Measurements from ENCODE around the gene DPYSL3.

DPYSL3 gene

DNA sequence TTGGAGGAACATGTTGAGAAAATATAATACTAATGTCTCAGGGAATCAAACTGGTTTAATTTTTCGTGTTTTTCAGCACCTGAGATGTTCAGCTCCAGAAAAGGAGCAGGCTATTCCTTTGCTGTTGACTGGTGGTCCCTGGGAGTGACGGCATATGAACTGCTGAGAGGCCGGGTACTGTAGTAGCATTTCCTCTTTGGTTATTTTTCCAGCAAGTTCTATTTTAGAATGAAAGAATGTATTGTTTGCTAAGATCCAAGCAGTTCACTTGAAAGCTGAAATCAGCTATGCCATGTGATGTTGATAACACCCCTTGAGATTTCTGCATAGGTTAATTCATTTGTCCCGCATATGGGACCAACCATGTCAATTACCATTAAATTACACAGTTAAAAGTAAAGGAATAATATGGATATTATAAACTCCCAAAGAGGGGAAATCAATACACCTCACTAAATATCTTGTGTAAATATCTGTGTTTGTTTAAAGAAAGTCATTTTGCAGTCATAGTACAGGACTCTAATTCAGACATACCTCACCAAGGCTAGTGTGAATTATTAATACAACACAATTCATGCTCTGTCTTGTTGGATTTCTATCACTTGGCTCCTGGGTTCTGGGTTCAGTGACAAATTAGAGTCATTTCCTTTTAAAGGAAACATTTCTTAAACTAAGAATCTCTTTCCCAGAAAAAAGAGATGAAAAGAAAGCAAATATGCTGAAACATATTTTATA, 148.3 kb downstream of the DPYSL3 start:
- H2AFZ ChIP-seq (ENCODE audit: low read depth, low read length) = no peak overlapping the region
- no peak overlapping the region for H3K4me3 ChIP-seq (ENCODE audit: insufficient read depth in 1 of 2, low read depth in 1 of 2, low read length in 2 of 2)
- no peak overlapping the region for H2BK5ac ChIP-seq (ENCODE audit: low read depth, low read length, poor library complexity, severe bottlenecking)
- no peaks in the 10 kb centered on the region for H3K79me1 ChIP-seq (replicated peaks; ENCODE audit: low read length, poor library complexity, severe bottlenecking)
- peaks cover 4% of the 10 kb centered on the region for H3K4me1 ChIP-seq (ENCODE audit: control insufficient read depth, insufficient read depth, low read depth, low read length)
- H4K8ac ChIP-seq (ENCODE audit: low read length) = no peak overlapping the region
- H2BK12ac ChIP-seq (ENCODE audit: low read length in 2 of 2) = no peak overlapping the region
- H3K27ac ChIP-seq (ENCODE audit: low read length, poor library complexity, severe bottlenecking) = no peak overlapping the region
- no peaks in the 10 kb centered on the region for H3K27me3 ChIP-seq (ENCODE audit: control insufficient read depth in 1 of 2, insufficient read depth in 1 of 2, low read length in 2 of 2)
- no peaks in the 10 kb centered on the region for H3K36me3 ChIP-seq (ENCODE audit: control insufficient read depth in 1 of 2, insufficient read depth in 2 of 2, low read depth in 1 of 2, low read length in 2 of 2)
- no peak overlapping the region for H2BK15ac ChIP-seq (ENCODE audit: low read depth, poor library complexity, severe bottlenecking)
- H3K4me2 ChIP-seq (ENCODE audit: low read length, poor library complexity, severe bottlenecking) = no peak overlapping the region
- no peak overlapping the region for H2AK5ac ChIP-seq (ENCODE audit: low read length, severe bottlenecking)
- H3K18ac ChIP-seq (ENCODE audit: low read depth in 1 of 2, low read length in 2 of 2) = no peak overlapping the region
- H3K23ac ChIP-seq (ENCODE audit: low read length in 2 of 2) = no peak overlapping the region
- H3K9ac ChIP-seq (ENCODE audit: low read length) = no peak overlapping the region
- H3K14ac ChIP-seq (ENCODE audit: low read length in 2 of 2) = no peak overlapping the region
- H2BK120ac ChIP-seq (ENCODE audit: low read depth, low read length) = no peak overlapping the region
- no peak overlapping the region for H3K4ac ChIP-seq (ENCODE audit: low read depth in 1 of 2, low read length in 2 of 2)
- no peak overlapping the region for H4K91ac ChIP-seq (ENCODE audit: low read length)
- DNase-seq = no peak
- no peaks in the 10 kb centered on the region for H3K9me3 ChIP-seq (ENCODE audit: control insufficient read depth, low read length)
- 76% methylated on average over 3 of the region's 4 CpGs for whole genome bisulfite sequencing

DNA sequence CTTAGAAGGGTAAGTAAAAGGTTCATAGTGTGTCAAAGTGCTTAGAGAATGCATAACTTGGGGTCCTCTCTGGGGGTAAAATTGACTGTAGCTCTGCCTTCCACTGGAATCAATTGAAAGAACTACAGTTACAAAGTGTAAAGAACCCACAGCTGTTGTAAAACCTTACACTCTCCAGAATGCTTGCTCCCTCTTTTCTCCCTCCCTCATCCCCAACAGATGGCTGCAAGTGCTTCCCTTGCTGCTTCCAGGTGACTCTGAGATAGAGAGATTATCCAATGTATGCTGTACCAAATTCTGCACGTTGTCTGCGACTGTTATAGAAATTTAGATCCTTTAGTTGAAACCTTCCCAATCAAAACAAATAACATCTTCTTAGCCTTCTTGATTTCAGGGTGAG, 149.1 kb downstream of the DPYSL3 start:
- WGBS = 100% methylated on average over 2 of the region's 2 CpGs
- H4K91ac ChIP-seq (ENCODE audit: low read length) = no peak overlapping the region

GRCh38 chr5:147359581-147359980, 150.3 kb downstream of the DPYSL3 start:
- H2BK15ac ChIP-seq (ENCODE audit: low read depth, poor library complexity, severe bottlenecking) = no peak overlapping the region
- H3K23ac ChIP-seq (ENCODE audit: low read length in 2 of 2) = no peak overlapping the region
- peaks cover 4% of the 10 kb centered on the region for H3K4me1 ChIP-seq (ENCODE audit: control insufficient read depth, insufficient read depth, low read depth, low read length)
- no peak for DNase-seq
- no peak overlapping the region for H2AFZ ChIP-seq (ENCODE audit: low read depth, low read length)
- no peak overlapping the region for H4K91ac ChIP-seq (ENCODE audit: low read length)
- H3K14ac ChIP-seq (ENCODE audit: low read length in 2 of 2) = no peak overlapping the region
- H3K9me3 ChIP-seq (ENCODE audit: control insufficient read depth, low read length) = no peaks in the 10 kb centered on the region
- H3K9ac ChIP-seq (ENCODE audit: low read length) = no peak overlapping the region
- peak overlapping the region; percentile 75 for H2AK5ac ChIP-seq (ENCODE audit: low read length, severe bottlenecking)
- no peak overlapping the region for H3K4me2 ChIP-seq (ENCODE audit: low read length, poor library complexity, severe bottlenecking)
- H3K27me3 ChIP-seq (ENCODE audit: control insufficient read depth in 1 of 2, insufficient read depth in 1 of 2, low read length in 2 of 2) = no peaks in the 10 kb centered on the region
- no peak overlapping the region for H2BK120ac ChIP-seq (ENCODE audit: low read depth, low read length)
- no peak overlapping the region for H4K8ac ChIP-seq (ENCODE audit: low read length)
- peak overlapping the region; percentile 66 for H3K27ac ChIP-seq (ENCODE audit: low read length, poor library complexity, severe bottlenecking)
- H3K79me1 ChIP-seq (replicated peaks; ENCODE audit: low read length, poor library complexity, severe bottlenecking) = no peaks in the 10 kb centered on the region
- whole genome bisulfite sequencing = 74% methylated on average over 2 of the region's 2 CpGs
- H3K36me3 ChIP-seq (ENCODE audit: control insufficient read depth in 1 of 2, insufficient read depth in 2 of 2, low read depth in 1 of 2, low read length in 2 of 2) = no peaks in the 10 kb centered on the region
- H3K4me3 ChIP-seq (ENCODE audit: insufficient read depth in 1 of 2, low read depth in 1 of 2, low read length in 2 of 2) = no peak overlapping the region
- no peak overlapping the region for H2BK5ac ChIP-seq (ENCODE audit: low read depth, low read length, poor library complexity, severe bottlenecking)
- H3K4ac ChIP-seq (ENCODE audit: low read depth in 1 of 2, low read length in 2 of 2) = no peak overlapping the region
- no peak overlapping the region for H2BK12ac ChIP-seq (ENCODE audit: low read length in 2 of 2)
- no peak overlapping the region for H3K18ac ChIP-seq (ENCODE audit: low read depth in 1 of 2, low read length in 2 of 2)

More for the DNA sequence above, 149.1 kb downstream of the DPYSL3 start:
- no peak overlapping the region for H2BK12ac ChIP-seq (ENCODE audit: low read length in 2 of 2)
- no peak overlapping the region for H3K4me2 ChIP-seq (ENCODE audit: low read length, poor library complexity, severe bottlenecking)
- H3K4ac ChIP-seq (ENCODE audit: low read depth in 1 of 2, low read length in 2 of 2) = no peak overlapping the region
- H2BK5ac ChIP-seq (ENCODE audit: low read depth, low read length, poor library complexity, severe bottlenecking) = no peak overlapping the region
- no peak overlapping the region for H3K23ac ChIP-seq (ENCODE audit: low read length in 2 of 2)
- DNase-seq = no peak
- no peaks in the 10 kb centered on the region for H3K36me3 ChIP-seq (ENCODE audit: control insufficient read depth in 1 of 2, insufficient read depth in 2 of 2, low read depth in 1 of 2, low read length in 2 of 2)
- no peak overlapping the region for H3K18ac ChIP-seq (ENCODE audit: low read depth in 1 of 2, low read length in 2 of 2)
- H3K27ac ChIP-seq (ENCODE audit: low read length, poor library complexity, severe bottlenecking) = no peak overlapping the region
- H3K4me1 ChIP-seq (ENCODE audit: control insufficient read depth, insufficient read depth, low read depth, low read length) = peaks cover 4% of the 10 kb centered on the region
- H2AK5ac ChIP-seq (ENCODE audit: low read length, severe bottlenecking) = peak overlapping the region; percentile 13
- no peaks in the 10 kb centered on the region for H3K79me1 ChIP-seq (replicated peaks; ENCODE audit: low read length, poor library complexity, severe bottlenecking)
- no peak overlapping the region for H3K14ac ChIP-seq (ENCODE audit: low read length in 2 of 2)
- no peaks in the 10 kb centered on the region for H3K27me3 ChIP-seq (ENCODE audit: control insufficient read depth in 1 of 2, insufficient read depth in 1 of 2, low read length in 2 of 2)
- no peak overlapping the region for H2BK120ac ChIP-seq (ENCODE audit: low read depth, low read length)
- H3K9me3 ChIP-seq (ENCODE audit: control insufficient read depth, low read length) = no peaks in the 10 kb centered on the region
- no peak overlapping the region for H4K8ac ChIP-seq (ENCODE audit: low read length)
- H3K4me3 ChIP-seq (ENCODE audit: insufficient read depth in 1 of 2, low read depth in 1 of 2, low read length in 2 of 2) = no peak overlapping the region
- H3K9ac ChIP-seq (ENCODE audit: low read length) = no peak overlapping the region
- H2AFZ ChIP-seq (ENCODE audit: low read depth, low read length) = no peak overlapping the region
- no peak overlapping the region for H2BK15ac ChIP-seq (ENCODE audit: low read depth, poor library complexity, severe bottlenecking)

DNA sequence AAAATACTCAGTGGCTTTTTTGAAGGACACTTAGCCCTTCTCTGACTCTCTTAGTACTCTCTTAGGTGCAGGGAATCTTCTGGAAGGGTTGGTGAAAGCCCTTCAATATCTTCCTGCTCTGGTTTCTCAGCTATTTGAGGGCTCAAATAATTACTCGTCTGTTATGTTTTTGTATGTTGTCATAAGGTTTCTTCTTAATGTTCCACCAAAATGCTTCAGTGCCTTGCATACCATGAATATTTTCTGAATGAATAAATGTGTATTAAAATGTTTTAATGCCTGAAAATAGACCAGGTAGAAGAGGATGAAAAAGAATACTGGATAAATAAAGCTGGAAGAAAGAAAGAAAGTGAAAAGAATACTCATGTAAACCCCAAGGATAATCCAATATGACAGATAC, 150.8 kb downstream of the DPYSL3 start:
- Histone ChIP-seq H2AK5ac (ENCODE audit: low read length, severe bottlenecking) (no peak overlapping the region), H3K4me1 (ENCODE audit: control insufficient read depth, insufficient read depth, low read depth, low read length) (peaks cover 4% of the 10 kb centered on the region), H3K27me3 (ENCODE audit: control insufficient read depth in 1 of 2, insufficient read depth in 1 of 2, low read length in 2 of 2) (no peaks in the 10 kb centered on the region), H3K14ac (ENCODE audit: low read length in 2 of 2) (no peak overlapping the region), H4K91ac (ENCODE audit: low read length) (no peak overlapping the region), H3K9me3 (ENCODE audit: control insufficient read depth, low read length) (no peaks in the 10 kb centered on the region), H3K9ac (ENCODE audit: low read length) (no peak overlapping the region), H3K4ac (ENCODE audit: low read depth in 1 of 2, low read length in 2 of 2) (no peak overlapping the region), H2BK15ac (ENCODE audit: low read depth, poor library complexity, severe bottlenecking) (no peak overlapping the region), H3K18ac (ENCODE audit: low read depth in 1 of 2, low read length in 2 of 2) (no peak overlapping the region), H3K4me2 (ENCODE audit: low read length, poor library complexity, severe bottlenecking) (no peak overlapping the region), H2BK120ac (ENCODE audit: low read depth, low read length) (no peak overlapping the region), H3K23ac (ENCODE audit: low read length in 2 of 2) (no peak overlapping the region), H2BK12ac (ENCODE audit: low read length in 2 of 2) (no peak overlapping the region), H3K4me3 (ENCODE audit: insufficient read depth in 1 of 2, low read depth in 1 of 2, low read length in 2 of 2) (no peak overlapping the region), H3K79me1 (replicated peaks; ENCODE audit: low read length, poor library complexity, severe bottlenecking) (no peaks in the 10 kb centered on the region), H2BK5ac (ENCODE audit: low read depth, low read length, poor library complexity, severe bottlenecking) (no peak overlapping the region), H4K8ac (ENCODE audit: low read length) (no peak overlapping the region), H3K36me3 (ENCODE audit: control insufficient read depth in 1 of 2, insufficient read depth in 2 of 2, low read depth in 1 of 2, low read length in 2 of 2) (no peaks in the 10 kb centered on the region), H2AFZ (ENCODE audit: low read depth, low read length) (no peak overlapping the region), H3K27ac (ENCODE audit: low read length, poor library complexity, severe bottlenecking) (peak overlapping the region; percentile 66)
- WGBS = no CpG with 5 or more reads among the region's 1 CpG
- no peak for DNase-seq
